Lower leg skin (tissue), 3 donors: Measurements from ENCODE around the gene CLDN11.

Source experiments
- POLR2A ChIP-seq, 2 donors: fragments of 450-650 bp; IDR thresholded peaks; one replicate each; pipeline ENCODE4 v1.6.1; 2016 to 2017; ENCODE audit warnings: antibody characterized with exemption in 2 of 2, mild to moderate bottlenecking in 1 of 2, moderate library complexity in 1 of 2
- TF ChIP-seq, protein P1 (sequence below), 3 donors: fragments of 450-650 bp; IDR thresholded peaks; one replicate each; pipeline ENCODE4 v1.5.1; 2016; ENCODE audit warnings: antibody characterized with exemption in 3 of 3, mild to moderate bottlenecking in 3 of 3, moderate library complexity in 2 of 3

- TF ChIP-seq, protein P1, sequence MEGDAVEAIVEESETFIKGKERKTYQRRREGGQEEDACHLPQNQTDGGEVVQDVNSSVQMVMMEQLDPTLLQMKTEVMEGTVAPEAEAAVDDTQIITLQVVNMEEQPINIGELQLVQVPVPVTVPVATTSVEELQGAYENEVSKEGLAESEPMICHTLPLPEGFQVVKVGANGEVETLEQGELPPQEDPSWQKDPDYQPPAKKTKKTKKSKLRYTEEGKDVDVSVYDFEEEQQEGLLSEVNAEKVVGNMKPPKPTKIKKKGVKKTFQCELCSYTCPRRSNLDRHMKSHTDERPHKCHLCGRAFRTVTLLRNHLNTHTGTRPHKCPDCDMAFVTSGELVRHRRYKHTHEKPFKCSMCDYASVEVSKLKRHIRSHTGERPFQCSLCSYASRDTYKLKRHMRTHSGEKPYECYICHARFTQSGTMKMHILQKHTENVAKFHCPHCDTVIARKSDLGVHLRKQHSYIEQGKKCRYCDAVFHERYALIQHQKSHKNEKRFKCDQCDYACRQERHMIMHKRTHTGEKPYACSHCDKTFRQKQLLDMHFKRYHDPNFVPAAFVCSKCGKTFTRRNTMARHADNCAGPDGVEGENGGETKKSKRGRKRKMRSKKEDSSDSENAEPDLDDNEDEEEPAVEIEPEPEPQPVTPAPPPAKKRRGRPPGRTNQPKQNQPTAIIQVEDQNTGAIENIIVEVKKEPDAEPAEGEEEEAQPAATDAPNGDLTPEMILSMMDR (IDR thresholded peaks at IDR 0.05): no peak
- no peak for TF ChIP-seq POLR2A (IDR thresholded peaks at IDR 0.05)
These were observed 13.7 kb downstream of the CLDN11 start for GRCh38 chr3:170432416-170432815.
